ENCODE results near the gene HPD. TPM values are rescaled to one million over a fixed set of nuclear protein-coding genes. Genes with fewer than 3 reads are reported as not detected.

HPD gene
- total and polyA plus RNA-seq, 2 of the 4 experiments (the other 2 are of a cell fraction) = 0.15 to 0.18 TPM

- ChIA-PET POLR2A (ENCODE audit: unreplicated experiment) (no interaction called here), CTCF (no interaction called here)
- Histone ChIP-seq H4K8ac (ENCODE audit: low read depth in 2 of 2, low read length in 2 of 2) (no peak overlapping the region), H3K9me1 (ENCODE audit: insufficient read depth, low read length) (no peaks in the 10 kb centered on the region), H2BK20ac (ENCODE audit: low read depth, low read length) (no peak overlapping the region), H2BK15ac (ENCODE audit: low read depth, low read length) (no peak overlapping the region), H3K23ac (ENCODE audit: low read depth, low read length) (no peak overlapping the region), H3K4me3 (ENCODE audit: insufficient read depth, low read depth, low read length) (no peak overlapping the region), H3K9me3 (ENCODE audit: control insufficient read depth, insufficient read depth, low read length) (no peaks in the 10 kb centered on the region), H3K14ac (replicated peaks; ENCODE audit: low read depth, low read length) (no peak overlapping the region), H2BK120ac (ENCODE audit: low read depth, low read length) (no peak overlapping the region), H3K4me1 (ENCODE audit: control insufficient read depth, insufficient read depth, low read length) (0 out of 2 replicates have a peak, but pooled peaks cover 2% of the 10 kb centered on the region), H3K9ac (ENCODE audit: low read depth, low read length) (no peak overlapping the region), H2AFZ (replicated peaks; ENCODE audit: low read length, poor library complexity) (no peak overlapping the region), H3K4ac (ENCODE audit: low read depth, low read length) (no peak overlapping the region), H3K27me3 (ENCODE audit: control insufficient read depth, insufficient read depth, low read length) (no peaks in the 10 kb centered on the region), H3K79me1 (ENCODE audit: low read depth in 1 of 2, low read length in 2 of 2) (no peaks in the 10 kb centered on the region), H3K36me3 (ENCODE audit: control insufficient read depth, insufficient read depth, low read length) (no peaks in the 10 kb centered on the region), H2AK9ac (replicated peaks; ENCODE audit: low read depth, low read length, poor library complexity) (no peak overlapping the region), H3K27ac (ENCODE audit: insufficient read depth, low read length) (no peak overlapping the region), H2AK5ac (ENCODE audit: low read depth, low read length) (no peak overlapping the region), H4K5ac (ENCODE audit: low read depth, low read length) (no peak overlapping the region), H4K20me1 (ENCODE audit: insufficient read depth, low read length) (no peaks in the 10 kb centered on the region), H3K4me2 (ENCODE audit: low read depth, low read length) (no peak overlapping the region), H2BK5ac (ENCODE audit: low read depth, low read length, poor library complexity, severe bottlenecking) (no peak overlapping the region), H3K56ac (ENCODE audit: extremely low read depth, insufficient read depth, low read length) (no peak overlapping the region), H3K18ac (ENCODE audit: low read depth, low read length) (no peak overlapping the region), H4K91ac (ENCODE audit: insufficient read depth, low read depth, low read length) (no peak overlapping the region)
- 100% methylated on average over 1 of the region's 1 CpG; no CpG with 5 or more reads in 1 of the 2 experiments for WGBS, 2 experiments (ENCODE audit: extremely low coverage in 2 of 2, insufficient read length in 1 of 2)
- no peak for ATAC-seq (ENCODE audit: low read depth)
- BruUV-seq (replicated peaks) = no TSS peak
- DNase-seq = no peak
- in situ Hi-C loops (cut with MboI; ENCODE audit: low sequenced_read_pairs) (no loop called here), dilution Hi-C loops (cut with HindIII; ENCODE audit: low sequenced_read_pairs, unreplicated experiment) (no loop called here), intact Hi-C loops (cut with micrococcal nuclease) (no loop called here)
- TF ChIP-seq RCOR1 (IDR thresholded peaks at IDR 0.05; ENCODE audit: insufficient replicate concordance, low read length) (no peak), ELK1 (IDR thresholded peaks at IDR 0.05; ENCODE audit: borderline replicate concordance, low read depth, low read length) (no peak), BHLHE40 (IDR thresholded peaks at IDR 0.05; ENCODE audit: low read depth, low read length) (no peak), FOS (IDR thresholded peaks at IDR 0.05; ENCODE audit: low read depth, low read length) (no peak), CHD1 (IDR thresholded peaks at IDR 0.05; ENCODE audit: low read depth, low read length) (no peak), MXI1 (IDR thresholded peaks at IDR 0.05; ENCODE audit: borderline replicate concordance, low read depth, low read length) (no peak), SMC3 (IDR thresholded peaks at IDR 0.05; ENCODE audit: low read depth, low read length) (no peak), RAD21 (IDR thresholded peaks at IDR 0.05; ENCODE audit: low read length) (no peak), RFX5 (IDR thresholded peaks at IDR 0.05; ENCODE audit: low read depth, low read length) (no peak), CTCF (conservative IDR thresholded peaks at IDR 0.05; ENCODE audit: low read depth, low read length) (no peak), NFE2L2 (IDR thresholded peaks at IDR 0.05; ENCODE audit: low read depth, low read length) (no peak)
Measured at GRCh38 chr12:121845701-121846100, 13.0 kb downstream of the HPD start.
